Lower lobe of right lung (tissue), 2 donors: Measurements from ENCODE around the gene CLSTN2. TPM values are rescaled to one million over a fixed set of nuclear protein-coding genes. Genes with fewer than 3 reads are reported as not detected.

Source experiments
- ATAC-seq, 2 donors: fragments of 200-7000 bp; cut with Tn5 transposase; one replicate each; pipeline ENCODE4 v1.9.1; 2020 to 2022; ENCODE audit warnings: mild to moderate bottlenecking in 2 of 2, moderate library complexity in 2 of 2
- DNase-seq: peaks from one replicate; pipeline ENCODE4 v3.0.0-alpha.2; 2020
- H3K27ac ChIP-seq: fragments of 200-600 bp; one replicate; pipeline ENCODE4 v1.8.0; 2022
- H3K27me3 ChIP-seq: fragments of 200-600 bp; one replicate; pipeline ENCODE4 v1.8.0; 2022; ENCODE audit warnings: low read depth
- H3K36me3 ChIP-seq: fragments of 200-600 bp; one replicate; pipeline ENCODE4 v1.8.0; 2022; ENCODE audit warnings: mild to moderate bottlenecking
- H3K4me1 ChIP-seq: fragments of 200-600 bp; one replicate; pipeline ENCODE4 v1.8.0; 2022
- H3K4me3 ChIP-seq: fragments of 200-600 bp; one replicate; pipeline ENCODE4 v1.8.0; 2022; ENCODE audit warnings: mild to moderate bottlenecking
- H3K9me3 ChIP-seq: fragments of 200-600 bp; one replicate; pipeline ENCODE4 v1.8.0; 2022
- CTCF ChIP-seq: fragments of 200-600 bp; IDR thresholded peaks from one replicate; pipeline ENCODE4 v1.8.0; 2022; ENCODE audit warnings: antibody characterized with exemption, mild to moderate bottlenecking
- intact Hi-C: fragments of 100-400 bp; cut with DNase I; formaldehyde crosslinking; loops from one replicate; pipeline ENCODE4 v1.11.0; 2022
- total RNA-seq: library from RNA; stranded (reverse); fragmentation: NEBNext Ultra II Directional; extraction: Animal tissue kit (Norgen Biotek cat#: 25700); gene quantifications from one replicate; pipeline ENCODE4 v1.2.1, GENCODE V29; 2021
- donor health status: DM: no; HTN: yes; CAD: no; lungs with severe emphysema.

Gene CLSTN2
- total RNA-seq, 1 donor from 2014 or later = 4.5 TPM

DNA sequence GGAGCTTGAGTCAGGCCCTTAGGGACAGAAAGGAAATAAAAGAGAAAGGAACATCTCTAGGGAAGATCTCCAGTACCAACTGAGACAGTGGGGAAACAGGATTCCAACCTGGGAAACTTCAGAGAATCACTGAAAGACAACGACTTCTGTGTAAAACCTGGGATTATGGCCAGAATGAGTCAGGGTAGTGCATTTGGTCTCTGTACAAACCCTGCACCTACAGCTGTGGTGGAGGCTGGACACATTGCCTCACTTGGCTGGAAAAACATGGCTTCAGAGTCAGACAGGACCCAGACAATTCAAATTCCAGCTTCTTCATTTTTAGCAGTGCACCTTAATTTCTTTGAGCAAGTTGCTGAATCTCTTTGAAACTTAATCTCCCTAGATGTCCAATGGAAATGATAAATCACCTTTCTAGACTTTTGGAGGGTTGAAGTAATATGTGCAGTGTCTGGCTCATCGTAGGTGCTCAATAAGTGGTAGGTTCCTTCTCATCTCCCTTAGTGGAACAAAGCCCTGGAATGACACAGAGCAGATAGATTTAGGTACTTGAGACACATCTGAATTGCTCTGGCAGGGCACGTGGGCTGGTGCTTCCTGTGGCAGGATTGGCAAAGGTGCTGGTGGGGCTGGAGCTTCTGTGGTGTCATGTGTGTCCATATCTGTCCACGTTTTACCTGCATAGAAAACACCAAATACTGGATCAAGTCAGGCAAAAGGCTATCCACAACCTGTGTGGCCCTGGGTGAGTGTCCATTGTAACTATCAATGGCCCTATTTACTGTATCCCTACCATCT lies 6.1 kb upstream of the CLSTN2 start:
- no peaks in the 10 kb centered on the region for H3K4me1 ChIP-seq
- ATAC-seq = no peak
- intact Hi-C loops = no loop called here

GRCh38 chr3:139930211-139930610 lies 4.8 kb upstream of the CLSTN2 start:
- DNase-seq = no peak
- H3K27me3 ChIP-seq = peaks cover 17% of the 10 kb centered on the region
- TF ChIP-seq CTCF = no peak
- H3K36me3 ChIP-seq = no peaks in the 10 kb centered on the region
- intact Hi-C loops = no loop called here
- H3K4me1 ChIP-seq = peaks cover under 1% of the 10 kb centered on the region
- ATAC-seq = no peak
- no peak overlapping the region for H3K4me3 ChIP-seq
- H3K27ac ChIP-seq = no peak overlapping the region
- no peaks in the 10 kb centered on the region for H3K9me3 ChIP-seq

More for the DNA sequence above, 6.1 kb upstream of the CLSTN2 start:
- H3K27me3 ChIP-seq = peaks cover 5% of the 10 kb centered on the region
- H3K27ac ChIP-seq = no peak overlapping the region
- no peaks in the 10 kb centered on the region for H3K36me3 ChIP-seq
- H3K9me3 ChIP-seq = no peaks in the 10 kb centered on the region
- H3K4me3 ChIP-seq = no peak overlapping the region
- DNase-seq = no peak
- TF ChIP-seq CTCF = no peak

DNA sequence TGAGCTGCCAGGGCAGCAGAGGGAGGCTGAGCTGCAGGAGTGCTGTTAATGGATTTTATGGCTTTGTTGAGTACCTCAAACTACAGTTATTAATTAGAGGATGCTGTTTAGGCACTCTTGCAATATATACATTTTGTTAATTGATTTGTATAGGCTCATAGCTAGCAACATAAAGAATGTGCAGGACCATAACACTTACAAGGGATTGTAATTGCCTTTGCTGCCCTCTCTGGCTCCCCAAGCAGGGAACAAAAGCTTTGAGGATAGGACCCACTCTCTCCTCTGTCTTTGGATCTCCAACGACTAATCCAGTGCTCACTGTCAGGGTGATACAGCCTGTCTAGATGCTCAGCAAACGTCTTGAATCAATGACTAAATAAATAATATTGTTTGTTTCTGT lies 1.2 kb upstream of the CLSTN2 start:
- H3K36me3 ChIP-seq = no peaks in the 10 kb centered on the region
- no peaks in the 10 kb centered on the region for H3K9me3 ChIP-seq
- H3K4me3 ChIP-seq = no peak overlapping the region
- intact Hi-C loops = no loop called here
- no peak for TF ChIP-seq CTCF
- ATAC-seq (no peak), DNase-seq (no peak)
- no peak overlapping the region for H3K27ac ChIP-seq
- peaks cover 44% of the 10 kb centered on the region for H3K27me3 ChIP-seq
- H3K4me1 ChIP-seq = peaks cover 13% of the 10 kb centered on the region

DNA sequence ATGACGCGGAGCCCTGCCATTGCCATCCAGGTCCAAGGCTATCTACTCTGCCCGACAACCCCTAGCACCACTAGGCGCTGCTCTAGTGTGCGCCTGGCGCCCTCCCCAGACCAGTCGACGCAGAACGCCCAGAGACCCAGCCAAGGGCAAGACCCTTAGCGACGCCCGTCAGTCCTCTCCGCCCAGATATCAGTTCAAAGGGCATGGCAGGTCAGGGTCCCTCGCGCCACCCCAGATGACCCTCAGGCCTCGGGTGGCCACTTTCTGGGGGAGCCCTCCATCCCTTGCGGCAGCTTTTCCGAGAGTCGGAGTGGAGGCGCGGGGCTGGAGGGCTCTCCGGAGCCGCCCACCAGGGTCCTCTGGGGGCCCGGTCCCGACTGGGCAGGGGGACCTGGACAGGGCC lies 371 bp upstream of the CLSTN2 start:
- DNase-seq = peak; percentile 46
- H3K4me3 ChIP-seq = peak overlapping the region; percentile 44
- peak; percentile 59 to 76 for ATAC-seq
- no peak for TF ChIP-seq CTCF
- no peaks in the 10 kb centered on the region for H3K9me3 ChIP-seq
- intact Hi-C loops = no loop called here
- H3K4me1 ChIP-seq = peaks cover 13% of the 10 kb centered on the region
- peaks cover 47% of the 10 kb centered on the region for H3K27me3 ChIP-seq
- no peaks in the 10 kb centered on the region for H3K36me3 ChIP-seq
- H3K27ac ChIP-seq = no peak overlapping the region

DNA sequence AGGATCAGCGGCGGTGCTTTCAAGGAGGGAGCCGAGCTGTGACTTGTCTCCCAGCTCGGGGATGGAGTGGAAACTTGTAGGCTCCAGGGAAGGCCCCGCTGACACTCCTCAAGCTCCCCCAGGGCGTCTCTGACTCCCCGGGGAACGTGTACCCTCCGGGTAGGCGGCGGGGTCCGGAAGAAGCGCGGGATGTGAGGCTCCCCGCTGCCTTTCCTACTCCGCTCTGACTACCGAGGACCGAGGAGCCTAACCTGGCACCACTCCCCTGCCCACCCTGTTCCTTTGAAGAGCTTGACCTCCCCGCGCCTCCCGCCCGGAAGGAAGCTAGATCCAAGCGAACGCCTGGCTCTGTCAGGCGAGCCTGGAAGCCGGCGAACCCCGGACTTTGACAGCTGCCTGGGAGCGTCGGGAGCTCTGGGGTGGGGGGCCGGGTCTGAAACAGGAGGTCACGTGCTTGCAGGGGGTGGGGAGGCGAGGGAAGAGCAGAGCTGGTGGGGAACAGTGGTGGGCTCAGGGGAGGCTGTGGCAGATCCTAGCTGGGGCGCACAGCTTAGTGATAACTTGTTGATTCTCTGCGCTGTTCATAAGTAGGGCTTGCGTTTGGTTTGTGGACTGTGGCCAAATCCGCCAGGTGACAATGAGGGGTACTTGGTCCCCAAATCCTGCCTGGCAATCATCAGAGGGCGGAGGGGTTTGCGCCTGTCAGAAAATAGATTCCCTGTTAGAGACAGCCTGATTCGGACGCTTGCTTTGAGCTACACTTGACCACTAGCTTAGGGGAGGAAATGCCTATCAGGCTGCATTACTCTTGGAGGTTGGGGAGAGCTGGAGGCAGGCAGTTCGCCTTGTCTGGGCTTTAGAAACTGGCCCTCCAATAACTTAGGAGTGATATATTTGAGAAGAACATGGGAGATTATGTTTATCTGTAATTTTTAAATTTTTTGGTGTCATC lies 1.2 kb downstream of the CLSTN2 start:
- ATAC-seq (peak; percentile 17 to 38), DNase-seq (peak; percentile 47)
- no peaks in the 10 kb centered on the region for H3K9me3 ChIP-seq
- H3K4me1 ChIP-seq = peaks cover 13% of the 10 kb centered on the region
- H3K27ac ChIP-seq = no peak overlapping the region
- peaks cover 49% of the 10 kb centered on the region for H3K27me3 ChIP-seq
- H3K4me3 ChIP-seq = peak overlapping the region; percentile 44
- intact Hi-C loops = no loop called here
- H3K36me3 ChIP-seq = no peaks in the 10 kb centered on the region
- TF ChIP-seq CTCF = no peak
